Ramos (cell line): ENCODE results near the gene WDFY4.

Experiments used
- in situ Hi-C: fragments of 300-500 bp; cut with MboI; formaldehyde crosslinking; loops from one replicate; pipeline ENCODE4 v1.14.3; 2022; ENCODE audit warnings: low sequenced_read_pairs; ENCODE audit not compliant: unreplicated experiment

Gene WDFY4

DNA sequence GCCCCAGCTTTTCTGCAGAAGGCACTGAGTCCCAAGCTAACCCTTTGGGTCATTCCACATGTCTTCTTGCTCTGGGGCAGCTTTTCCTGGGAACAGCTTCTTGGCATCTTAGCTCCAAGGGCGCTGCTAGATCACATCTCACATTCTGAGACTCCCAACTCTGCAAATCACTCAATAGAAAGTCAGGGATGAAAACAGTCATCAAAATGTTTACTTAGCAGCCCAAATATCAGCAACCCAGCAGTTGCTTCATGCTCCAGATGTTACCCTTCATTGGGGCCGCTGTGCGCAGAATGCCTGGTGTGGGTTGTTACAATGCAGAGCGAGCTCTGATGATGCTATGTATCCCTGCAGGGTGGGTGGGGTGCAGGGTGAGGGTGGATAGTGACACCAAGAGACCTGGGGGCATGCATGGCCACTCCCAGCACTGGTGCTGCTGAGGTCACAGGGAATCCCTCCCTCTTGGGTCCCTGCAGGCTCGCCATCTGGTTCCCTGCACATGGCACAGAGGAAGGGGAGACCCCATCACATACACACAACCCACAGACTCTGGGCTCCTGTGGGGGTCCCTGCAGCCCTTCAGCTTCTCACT is 19.0 kb downstream of the WDFY4 start:
- in situ Hi-C loops, result no loop called here

GRCh38 chr10:48704156-48704555 is 19.5 kb downstream of the WDFY4 start:
- in situ Hi-C loops, result no loop called here

DNA sequence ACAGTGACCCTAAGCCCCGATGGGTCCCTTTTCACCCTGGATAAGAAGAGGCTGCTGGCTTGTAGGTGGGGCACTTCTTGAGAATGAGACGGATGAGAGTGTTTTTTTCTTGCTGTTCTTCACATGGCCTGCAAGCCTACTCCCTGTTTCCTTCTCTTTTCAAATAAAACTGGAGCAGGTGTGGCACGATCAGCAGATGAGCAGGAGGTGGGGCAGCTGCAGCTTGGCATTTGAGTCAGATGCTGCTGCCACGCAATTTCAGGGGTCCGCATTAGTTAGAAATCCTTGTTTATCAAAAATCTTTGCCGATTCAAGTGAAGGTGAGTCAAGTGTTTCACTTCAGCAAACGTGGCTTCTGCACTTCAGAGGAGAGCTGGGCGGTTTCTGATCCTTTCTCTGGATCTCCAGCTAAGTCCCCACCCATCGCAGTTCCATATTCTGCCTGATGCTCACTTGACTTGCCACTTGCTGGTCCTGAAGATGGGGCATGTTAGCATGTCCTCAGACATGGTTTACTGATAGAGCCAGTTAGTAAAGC is 20.8 kb downstream of the WDFY4 start:
- in situ Hi-C loops, result no loop called here

DNA sequence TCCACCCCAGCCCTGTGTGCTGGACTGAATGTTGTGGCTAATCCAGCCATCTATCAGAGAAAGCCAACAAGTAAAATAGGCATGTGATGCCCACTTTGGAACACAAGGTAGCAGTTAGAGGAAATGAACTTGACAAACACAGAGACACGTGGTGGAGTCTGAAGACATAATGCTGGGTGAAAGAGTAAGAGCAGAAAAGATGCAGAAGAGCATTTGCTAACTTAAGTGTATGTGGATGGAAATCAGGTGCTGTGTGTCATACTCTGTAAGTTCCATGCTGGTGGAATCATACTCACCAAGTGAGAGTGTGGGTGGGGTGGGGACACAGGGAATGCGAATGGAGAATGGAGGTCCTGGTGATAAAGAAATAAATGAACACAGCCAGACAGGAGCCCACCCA is 22.8 kb downstream of the WDFY4 start:
- in situ Hi-C loops, result no loop called here

GRCh38 chr10:48708144-48708543 is 23.5 kb downstream of the WDFY4 start:
- in situ Hi-C loops, result no loop called here

DNA sequence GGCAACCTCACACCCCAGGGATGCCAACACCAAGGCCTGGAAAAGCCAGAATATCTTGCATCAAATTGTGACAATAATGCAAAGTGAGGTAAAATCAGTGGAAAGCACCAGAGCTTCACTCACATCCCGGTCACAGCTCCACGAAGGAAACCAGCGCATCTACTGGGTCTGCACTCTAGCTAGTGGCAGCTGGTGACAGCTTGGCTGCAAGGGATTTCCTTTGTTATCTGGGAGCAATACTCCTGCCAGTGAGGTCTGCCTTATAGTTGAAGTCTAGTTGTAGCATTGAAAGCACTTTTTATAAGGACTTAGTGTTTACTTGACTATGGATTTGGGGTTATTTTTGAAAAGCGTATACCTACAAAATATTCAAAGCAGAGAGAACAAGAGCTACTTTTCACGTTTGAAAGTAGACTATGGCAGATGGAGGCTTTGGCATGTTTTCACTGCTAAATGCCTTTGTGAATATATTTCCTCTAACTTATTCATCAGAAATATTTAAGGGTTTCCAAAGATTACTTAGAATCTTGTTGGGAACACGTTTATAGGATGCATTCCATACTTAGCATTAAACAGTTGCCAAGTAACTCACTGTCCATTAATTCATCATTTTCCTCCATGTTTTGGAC is 26.1 kb downstream of the WDFY4 start:
- in situ Hi-C loops, result no loop called here

DNA sequence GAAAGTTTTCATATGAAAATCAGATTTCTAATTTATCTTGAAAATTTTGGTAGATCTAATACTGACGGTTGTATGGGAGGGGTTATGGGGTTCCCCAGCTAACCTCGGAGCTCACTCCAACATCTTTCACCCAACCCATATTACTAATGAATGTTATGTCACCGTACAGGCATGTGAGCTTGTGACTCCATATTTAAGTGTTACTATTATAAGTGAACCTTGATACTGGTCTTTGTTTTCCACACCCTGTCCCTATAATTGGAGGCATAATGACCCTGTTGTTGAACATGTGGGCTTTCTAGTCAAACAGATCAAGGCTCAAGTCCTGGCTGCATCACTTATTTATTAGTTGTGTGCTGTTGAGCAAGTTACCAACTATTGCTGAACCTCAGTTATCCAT is 27.2 kb downstream of the WDFY4 start:
- in situ Hi-C loops, result no loop called here

- in situ Hi-C loops, result no loop called here
Measured at GRCh38 chr10:48714088-48714487, 29.4 kb downstream of the WDFY4 start.

- in situ Hi-C loops, result no loop called here
Measured at GRCh38 chr10:48716416-48716815, 31.7 kb downstream of the WDFY4 start.

DNA sequence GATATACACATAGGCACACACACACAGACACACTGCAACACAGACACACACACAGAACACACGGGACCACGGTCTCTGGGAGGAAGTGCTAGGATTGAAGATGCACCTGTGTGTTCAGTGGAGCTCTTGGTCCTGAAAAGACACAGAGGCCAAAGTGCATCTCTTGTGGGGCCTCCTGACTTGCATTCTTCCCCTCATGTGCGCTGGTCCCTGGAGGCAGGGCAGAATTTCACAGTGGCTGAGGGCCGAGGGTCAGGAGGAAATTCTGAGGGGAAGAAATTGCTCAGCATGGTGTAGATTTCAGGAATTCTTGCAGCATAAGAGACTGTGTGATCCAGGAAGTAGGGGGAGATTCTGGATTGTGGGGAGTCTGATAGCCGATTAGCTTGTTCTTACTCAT is 35.9 kb downstream of the WDFY4 start:
- in situ Hi-C loops, result no loop called here

DNA sequence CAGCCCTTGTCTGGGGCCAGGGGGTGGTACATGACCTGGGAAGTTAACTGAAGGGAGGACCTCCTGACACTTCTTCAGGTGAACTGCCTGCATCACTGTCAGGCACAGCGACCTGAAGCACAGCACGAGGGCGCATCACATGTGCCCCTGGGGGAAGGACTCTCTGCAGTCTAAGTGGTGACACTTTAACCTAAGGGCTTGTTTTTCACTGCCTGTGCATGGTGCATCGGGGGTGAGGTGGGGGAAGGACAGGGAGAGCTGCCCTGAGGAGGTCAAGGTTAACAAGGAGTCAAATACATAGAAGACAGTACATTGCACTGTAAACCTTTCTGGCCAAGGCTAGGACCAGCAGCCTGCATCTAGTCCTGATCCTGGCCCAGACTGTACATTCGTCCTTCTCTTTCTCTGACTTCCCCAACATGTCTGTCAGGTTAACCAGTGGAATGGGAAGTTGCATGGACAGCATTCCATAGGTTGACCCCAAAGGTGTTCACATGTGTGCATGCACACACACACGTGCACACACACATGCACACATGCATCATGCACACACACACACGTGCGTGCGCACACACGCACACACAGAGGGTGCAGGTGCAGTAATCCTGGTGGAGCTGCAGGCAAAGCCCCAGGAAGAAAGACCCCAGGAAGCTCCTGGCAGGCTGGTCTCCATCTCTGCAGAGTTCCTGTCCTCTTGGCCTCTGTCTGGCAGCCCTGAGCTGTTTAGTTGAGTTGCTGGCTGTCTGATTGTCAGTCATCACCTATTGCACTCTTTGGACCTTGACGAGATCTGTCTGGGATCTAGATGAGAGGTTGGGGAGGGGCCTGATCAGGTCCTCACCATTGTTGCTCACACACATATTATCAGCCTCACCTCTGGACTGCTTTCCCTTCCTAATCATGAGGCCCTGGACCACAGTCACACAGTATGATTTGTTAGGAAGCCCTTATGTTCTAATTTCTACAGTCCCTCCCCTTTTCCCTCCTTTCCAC is 37.8 kb downstream of the WDFY4 start:
- in situ Hi-C loops, result no loop called here

DNA sequence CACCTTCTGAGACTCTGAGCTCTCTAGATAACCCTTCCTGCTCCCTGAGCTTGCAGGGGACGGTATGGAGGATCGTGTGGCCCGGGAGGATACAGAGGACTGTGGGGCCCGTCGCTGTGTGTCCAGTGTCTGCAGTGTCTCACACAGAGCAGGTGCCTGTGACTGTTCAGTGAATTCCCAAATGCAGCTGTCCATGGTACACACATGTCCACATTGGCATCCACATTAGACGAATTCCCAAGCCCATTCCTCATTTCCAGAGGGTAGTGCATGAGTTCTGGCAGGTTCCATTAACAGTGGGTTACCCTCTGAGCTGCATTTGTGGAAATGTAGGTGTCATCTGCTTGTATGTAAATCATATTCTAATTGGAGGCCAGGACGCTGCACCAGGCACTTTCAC is 39.5 kb downstream of the WDFY4 start:
- in situ Hi-C loops, result no loop called here

GRCh38 chr10:48725708-48726107 is 41.0 kb downstream of the WDFY4 start:
- in situ Hi-C loops, result no loop called here

GRCh38 chr10:48727866-48728265 is 43.2 kb downstream of the WDFY4 start:
- in situ Hi-C loops, result no loop called here

DNA sequence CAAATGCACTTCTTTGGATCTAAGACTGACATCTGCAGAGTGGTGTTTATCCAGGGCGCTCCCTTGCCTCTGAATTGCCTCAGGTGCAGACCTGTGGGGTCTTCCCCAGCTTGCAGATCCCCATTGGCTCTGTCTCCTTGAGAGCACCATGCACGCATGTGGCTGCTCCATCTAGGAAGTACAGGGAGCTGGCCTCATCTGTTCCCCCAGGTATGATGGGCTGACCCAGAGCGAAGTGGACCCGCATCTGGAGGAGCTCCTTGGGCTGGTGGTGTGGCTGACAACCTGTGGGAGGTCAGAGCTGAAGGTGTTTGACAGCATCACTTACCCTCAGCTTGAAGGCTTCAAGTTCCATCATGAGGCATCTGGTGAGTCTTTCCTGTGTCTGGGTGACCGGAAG is 44.5 kb downstream of the WDFY4 start:
- in situ Hi-C loops, result no loop called here

GRCh38 chr10:48729941-48730457 is 45.3 kb downstream of the WDFY4 start:
- in situ Hi-C loops, result no loop called here

DNA sequence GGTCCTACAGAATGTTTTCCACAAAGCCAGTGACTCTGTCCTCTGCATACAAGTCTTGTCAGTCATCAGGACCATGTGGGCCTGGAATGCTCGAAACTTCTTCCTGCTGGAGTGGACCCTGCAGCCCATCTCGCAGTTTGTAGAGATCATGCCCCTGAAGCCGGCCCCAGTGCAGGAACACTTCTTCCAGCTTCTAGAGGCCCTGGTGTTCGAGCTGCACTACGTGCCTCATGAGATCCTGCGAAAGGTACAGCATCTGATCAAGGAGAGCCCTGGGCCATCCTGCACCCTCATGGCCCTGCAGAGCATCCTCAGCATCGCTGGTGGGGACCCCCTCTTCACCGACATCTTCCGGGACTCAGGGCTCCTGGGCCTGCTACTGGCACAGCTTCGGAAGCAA is 46.5 kb downstream of the WDFY4 start:
- in situ Hi-C loops, result no loop called here

DNA sequence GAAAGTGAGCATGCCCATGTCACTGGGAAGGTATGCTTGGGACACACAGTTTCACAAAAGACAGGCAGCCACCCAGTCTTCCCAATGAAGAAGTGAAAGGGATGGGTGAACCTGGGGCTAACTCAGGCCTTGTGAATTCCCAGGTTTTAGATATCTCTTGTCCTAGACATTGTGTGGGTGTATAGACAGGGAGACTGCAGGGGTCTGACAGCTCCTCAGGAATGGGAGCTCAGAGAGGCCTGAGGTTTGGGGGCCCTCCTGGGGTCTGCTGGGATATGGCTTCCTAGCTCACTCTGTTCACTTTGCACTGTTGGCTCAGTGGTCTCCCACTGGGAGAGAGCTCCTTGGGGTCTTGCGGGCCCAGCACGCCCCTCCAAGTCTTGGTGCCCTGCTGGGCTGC is 47.0 kb downstream of the WDFY4 start:
- in situ Hi-C loops, result no loop called here

GRCh38 chr10:48733329-48733728 is 48.7 kb downstream of the WDFY4 start:
- in situ Hi-C loops, result no loop called here

- in situ Hi-C loops, result no loop called here
Measured at GRCh38 chr10:48735836-48736390, 51.2 kb downstream of the WDFY4 start.
